ENCODE measurements around the gene ANKRD65. TPM values are rescaled to one million over a fixed set of nuclear protein-coding genes. Genes with fewer than 3 reads are reported as not detected.

ANKRD65 gene
- total RNA-seq, result 2.2 TPM in 1 of 2 replicates, not detected in the other

GRCh38 chr1:1421147-1421906, at the start of gene ANKRD65:
TSS of gene ANKRD65 (minus strand) at chr1:1421276. CDS start at chr1:1421005, 271 bp downstream.

GRCh38 chr1:1449099-1449739, 28.1 kb upstream of the ANKRD65 start, which contains the start of gene ATAD3C:
TSS of gene ATAD3C (plus strand) at chr1:1449689. CDS start at chr1:1450684, 995 bp downstream.

GRCh38 chr1:1435106-1435903, 14.2 kb upstream of the ANKRD65 start, which contains the start of gene VWA1:
TSS of gene VWA1 (plus strand) at chr1:1435690. CDS start at chr1:1435749, 59 bp downstream.

GRCh38 chr1:1406821-1407635, 14.0 kb downstream of the ANKRD65 start, which contains the start of gene MRPL20:
TSS of gene MRPL20 (minus strand) at chr1:1407293. CDS start at chr1:1407217, 76 bp downstream.

GRCh38 chr1:1399187-1399871, 21.7 kb downstream of the ANKRD65 start, which contains the start of gene CCNL2:
TSS of gene CCNL2 (minus strand) at chr1:1399335. CDS start at chr1:1399306, 29 bp downstream.

GRCh38 chr1:1374929-1375662, 46.0 kb downstream of the ANKRD65 start, which contains the start of gene AURKAIP1:
TSS of gene AURKAIP1 (minus strand) at chr1:1375207. CDS start at chr1:1374756, 451 bp downstream.

Other genes with a start within 250 kb of the ANKRD65 start
- gene TTLL10, start 247.4 kb downstream of the ANKRD65 start, total RNA-seq, result not detected in 2 replicates
- not detected in 2 replicates for gene TNFRSF18, start 214.7 kb downstream of the ANKRD65 start, total RNA-seq
- gene TNFRSF4, start 207.1 kb downstream of the ANKRD65 start, total RNA-seq, result 1.9 TPM in 1 of 2 replicates, not detected in the other
- 231 and 251 TPM in 2 replicates for gene SDF4, start 189.3 kb downstream of the ANKRD65 start, total RNA-seq
- 21.7 and 38.4 TPM in 2 replicates for gene B3GALT6, start 189.0 kb downstream of the ANKRD65 start, total RNA-seq
- 4.0 TPM in 1 of 2 replicates, not detected in the other for gene C1QTNF12, start 174.6 kb downstream of the ANKRD65 start, total RNA-seq
- gene UBE2J2, start 147.4 kb downstream of the ANKRD65 start, total RNA-seq, result 31.1 and 39.7 TPM in 2 replicates
- 0.16 and 0.90 TPM in 2 replicates for gene SCNN1D, start 140.8 kb downstream of the ANKRD65 start, total RNA-seq
- gene ACAP3, start 113.3 kb downstream of the ANKRD65 start, total RNA-seq, result 20.4 and 39.4 TPM in 2 replicates
- 25.8 and 28.7 TPM in 2 replicates for gene PUSL1, start 112.7 kb downstream of the ANKRD65 start, total RNA-seq
- 64.3 and 78.3 TPM in 2 replicates for gene INTS11, start 96.6 kb downstream of the ANKRD65 start, total RNA-seq
- 31.1 and 32.6 TPM in 2 replicates for gene CPTP, start 96.5 kb downstream of the ANKRD65 start, total RNA-seq
- gene TAS1R3, start 90.0 kb downstream of the ANKRD65 start, total RNA-seq, result under 0.01 and 0.49 TPM in 2 replicates
- 43.1 and 48.4 TPM in 2 replicates for gene DVL1, start 71.9 kb downstream of the ANKRD65 start, total RNA-seq
- 121 and 139 TPM in 2 replicates for gene MXRA8, start 62.7 kb downstream of the ANKRD65 start, total RNA-seq
- 117 and 148 TPM in 2 replicates for gene AURKAIP1, start 46.1 kb downstream of the ANKRD65 start, total RNA-seq
- 79.7 and 127 TPM in 2 replicates for gene CCNL2, start 21.9 kb downstream of the ANKRD65 start, total RNA-seq
- gene MRPL20, start 14.0 kb downstream of the ANKRD65 start, total RNA-seq, result 76.9 and 98.2 TPM in 2 replicates
- 17.7 and 32.0 TPM in 2 replicates for gene VWA1, start 14.4 kb upstream of the ANKRD65 start, total RNA-seq
- gene ATAD3C, start 28.4 kb upstream of the ANKRD65 start, total RNA-seq, result not detected in 2 replicates
- 15.7 and 19.9 TPM in 2 replicates for gene ATAD3B, start 50.5 kb upstream of the ANKRD65 start, total RNA-seq
- 34.5 and 35.4 TPM in 2 replicates for gene ATAD3A, start 90.9 kb upstream of the ANKRD65 start, total RNA-seq
- gene TMEM240, start 119.3 kb upstream of the ANKRD65 start, total RNA-seq, result 7.0 TPM in 2 replicates
- gene SSU72, start 153.6 kb upstream of the ANKRD65 start, total RNA-seq, result 85.7 and 101 TPM in 2 replicates
- 10.8 and 14.9 TPM in 2 replicates for gene FNDC10, start 178.9 kb upstream of the ANKRD65 start, total RNA-seq
- 51.0 and 54.3 TPM in 2 replicates for gene MIB2, start 194.2 kb upstream of the ANKRD65 start, total RNA-seq
- 15.7 and 30.8 TPM in 2 replicates for gene MMP23B, start 210.9 kb upstream of the ANKRD65 start, total RNA-seq
- 5.2 and 7.3 TPM in 2 replicates for gene CDK11B, start 237.7 kb upstream of the ANKRD65 start, total RNA-seq